GM19372 (cell line): ENCODE results near the gene CCDC50.

ENCODE experiments used
- ATAC-seq: cut with Tn5 transposase; IDR thresholded peaks from one replicate; pipeline ENCODE4 v1.9.1; 2021; ENCODE audit warnings: mild to moderate bottlenecking, low read depth, moderate library complexity; ENCODE audit not compliant: unreplicated experiment

The CCDC50 gene

DNA sequence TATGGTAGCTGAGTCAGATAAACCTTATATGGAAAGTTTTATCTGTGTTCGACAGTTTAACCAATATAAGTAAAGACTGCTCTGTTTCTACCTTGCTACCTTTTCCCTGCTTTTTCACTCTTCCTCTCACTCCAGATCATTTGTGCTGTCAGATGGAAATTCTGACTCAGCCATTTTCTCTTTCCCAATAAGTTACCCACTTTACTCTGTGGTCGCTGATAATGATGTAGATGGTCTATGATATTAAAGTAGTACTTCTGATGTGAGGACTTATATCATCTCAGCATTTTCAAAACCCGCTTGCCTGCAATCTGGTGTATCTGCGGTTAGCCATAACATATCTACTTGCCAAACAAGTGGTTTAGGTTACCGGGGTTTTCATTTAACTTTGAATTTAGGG is 16.1 kb downstream of the CCDC50 start:
- ATAC-seq, result no peak

DNA sequence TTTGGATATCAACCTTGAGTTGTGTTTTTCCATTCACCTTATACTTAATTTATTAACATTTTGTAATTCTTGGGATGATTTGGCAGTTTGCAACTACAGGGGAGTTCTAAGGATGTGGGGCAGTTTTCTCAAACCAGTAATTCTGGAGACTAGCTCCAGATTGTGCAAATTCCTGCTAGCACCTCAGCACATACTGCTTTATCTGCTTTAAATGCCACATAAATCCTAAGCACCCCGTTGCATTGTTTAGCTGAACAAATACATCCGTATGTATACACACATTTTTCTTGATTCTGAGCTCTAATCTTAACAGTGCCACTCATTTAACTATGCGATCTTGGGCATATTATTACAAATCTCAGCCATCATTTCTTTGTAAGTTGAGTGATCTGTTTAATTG is 18.0 kb downstream of the CCDC50 start:
- no peak for ATAC-seq

DNA sequence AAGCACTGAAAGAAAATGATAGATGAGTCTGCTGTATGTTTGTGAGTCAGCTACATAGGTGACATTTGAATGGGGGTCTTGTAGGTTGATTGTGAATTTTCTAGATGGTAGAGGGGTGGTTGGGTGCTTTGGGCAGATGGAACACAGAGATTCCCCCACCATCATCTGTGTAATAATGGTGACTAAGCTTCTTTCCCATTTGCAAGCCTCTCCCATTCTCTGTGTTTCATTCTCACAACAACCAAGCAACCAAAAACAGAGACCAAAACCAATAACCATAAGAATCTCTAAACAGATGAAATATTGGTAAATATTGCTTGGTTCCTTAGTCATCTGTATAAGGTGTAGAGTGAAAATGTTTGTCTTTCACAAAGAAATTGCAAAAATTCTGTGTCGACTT is 18.9 kb downstream of the CCDC50 start:
- no peak for ATAC-seq

DNA sequence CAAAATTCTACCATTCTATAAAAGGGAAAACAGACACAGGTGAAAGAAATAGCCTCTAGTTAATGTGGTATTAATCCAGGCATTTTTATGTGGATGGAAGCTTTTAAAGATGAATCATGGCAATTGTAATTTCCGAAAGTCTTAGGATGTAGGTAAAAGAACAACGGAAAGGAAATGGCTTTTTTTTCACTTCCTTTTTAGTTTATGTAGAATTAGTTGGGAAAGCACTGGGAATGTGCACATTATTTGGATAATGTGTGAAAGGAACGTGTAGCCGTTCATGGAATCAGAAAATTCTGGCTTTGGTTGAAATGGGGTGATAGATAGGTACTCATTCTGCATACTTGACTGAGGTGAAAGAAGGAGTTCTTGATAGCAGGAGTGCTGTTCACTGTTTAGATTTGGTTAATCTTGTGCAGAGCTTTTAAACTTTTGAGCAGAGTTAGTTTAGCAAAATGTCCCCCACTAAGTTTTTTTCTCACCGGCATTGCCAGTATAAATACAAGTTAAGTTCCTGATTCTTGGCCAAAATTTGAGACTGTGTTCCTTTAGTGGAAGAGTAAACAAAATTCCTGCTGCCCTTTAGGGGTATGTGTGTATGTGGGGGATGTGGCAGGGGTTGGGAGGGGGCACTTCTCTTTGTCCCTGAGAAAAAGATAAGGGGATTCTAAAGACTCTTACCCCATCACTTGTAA is 21.3 kb downstream of the CCDC50 start:
- ATAC-seq, result no peak

DNA sequence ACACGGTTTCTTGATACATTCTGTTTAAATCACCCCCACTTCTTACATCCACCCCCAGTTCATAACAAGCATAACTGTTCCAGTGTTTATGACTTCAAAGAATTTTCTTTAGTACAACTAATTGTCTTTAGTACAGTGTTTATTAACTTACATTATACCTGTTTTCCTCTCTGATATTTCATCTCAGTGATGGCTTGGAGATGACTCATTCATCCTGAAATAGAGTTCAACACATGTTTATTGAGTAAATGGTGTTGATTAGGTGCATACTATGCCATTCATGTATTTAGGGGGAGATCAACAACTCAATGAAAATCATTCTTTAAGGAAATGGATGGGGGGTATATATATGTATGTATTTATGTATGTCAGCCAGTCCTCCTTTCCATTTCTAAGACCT is 22.8 kb downstream of the CCDC50 start:
- no peak for ATAC-seq

DNA sequence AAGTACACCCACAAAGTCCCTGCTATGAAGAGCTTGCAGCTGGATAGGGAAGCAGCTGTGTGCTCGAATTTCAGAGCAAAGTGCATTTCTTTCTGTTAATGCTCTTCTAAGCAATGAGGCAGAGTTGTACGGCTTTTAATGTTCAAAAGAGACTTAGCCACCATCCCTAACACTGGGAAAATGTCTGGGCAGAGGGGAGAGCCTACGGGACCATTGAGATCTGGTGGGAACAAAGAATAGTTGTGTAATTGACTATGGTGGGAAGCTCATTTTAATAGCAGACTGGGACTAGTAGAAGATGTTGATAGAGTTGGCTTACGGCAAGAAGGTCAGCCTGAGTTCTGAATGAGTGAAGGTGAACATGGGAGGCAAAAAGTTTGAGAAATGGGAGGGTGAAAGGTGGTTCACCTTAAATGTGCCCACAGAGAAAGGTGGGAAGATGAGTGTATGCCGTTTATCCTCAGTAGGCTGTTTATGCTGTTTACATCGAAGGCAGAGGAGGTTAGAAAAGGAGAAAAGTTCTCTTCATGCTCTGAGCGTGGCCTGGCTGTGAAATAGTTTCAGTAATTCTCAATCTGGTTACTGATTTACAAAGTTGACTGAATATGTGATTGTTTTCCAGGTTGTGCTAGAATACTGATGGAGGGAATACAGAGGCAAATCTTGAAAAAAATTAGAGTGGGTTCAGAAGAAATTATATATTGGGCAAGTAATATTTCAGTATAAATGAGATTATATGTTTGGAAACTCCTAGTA is 24.0 kb downstream of the CCDC50 start:
- ATAC-seq, result peak; percentile 43

DNA sequence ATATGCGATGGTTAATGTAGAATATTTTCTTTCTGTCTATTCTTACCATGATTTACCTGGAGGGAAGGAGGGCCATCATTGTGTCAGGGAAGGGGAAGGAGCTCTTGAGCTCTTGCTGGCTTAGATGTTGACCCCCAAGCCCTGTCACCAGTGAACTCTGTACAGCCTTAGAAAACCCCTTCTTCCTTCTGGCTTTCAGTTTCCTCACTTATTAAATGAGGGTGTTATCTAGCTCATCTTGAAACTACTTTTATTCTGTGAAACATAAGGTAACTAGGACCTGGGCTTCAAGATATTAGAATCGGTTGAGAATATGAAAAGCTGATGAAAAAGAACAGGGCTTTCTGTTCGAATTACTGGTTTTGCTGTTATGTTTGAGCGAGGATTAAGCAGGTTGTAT is 26.2 kb downstream of the CCDC50 start:
- ATAC-seq, result peak; percentile 59

DNA sequence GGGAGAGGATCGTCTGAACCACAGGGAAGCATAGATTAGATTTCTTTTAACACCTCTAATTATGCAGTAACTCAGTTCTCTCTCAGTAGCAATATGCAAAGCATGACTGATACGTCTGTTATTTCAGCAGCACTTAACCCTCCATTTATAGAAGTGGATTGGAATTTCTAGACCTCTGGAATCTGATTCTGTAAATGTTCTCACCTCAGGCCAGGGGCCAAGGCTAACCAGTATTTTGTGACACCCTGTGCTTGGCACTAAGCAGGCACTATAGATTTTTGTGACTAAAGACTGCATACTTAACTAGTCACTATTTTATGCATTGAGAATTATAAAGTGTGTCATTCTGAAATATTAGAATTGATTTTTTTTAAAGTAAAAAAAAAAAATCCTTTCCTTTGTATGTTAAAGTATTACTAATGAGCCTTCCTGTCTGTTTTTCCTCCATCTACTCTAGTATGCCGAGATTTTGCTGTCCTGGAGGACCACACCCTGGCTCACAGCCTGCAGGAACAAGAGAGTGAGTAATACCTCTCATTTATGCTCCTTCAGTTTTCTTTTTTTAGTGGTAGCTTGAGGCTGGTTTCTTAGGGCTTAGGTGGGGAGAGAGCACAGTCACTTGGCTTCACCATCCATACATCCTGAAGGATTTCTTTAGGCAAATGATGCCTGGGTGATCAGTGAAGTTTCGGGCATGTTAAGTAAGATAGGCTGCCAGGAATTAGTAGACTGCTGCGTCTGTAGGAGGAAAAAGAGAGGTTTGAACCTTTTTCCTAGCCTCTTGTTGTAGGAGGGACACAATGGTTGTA is 27.6 kb downstream of the CCDC50 start:
- no peak for ATAC-seq

DNA sequence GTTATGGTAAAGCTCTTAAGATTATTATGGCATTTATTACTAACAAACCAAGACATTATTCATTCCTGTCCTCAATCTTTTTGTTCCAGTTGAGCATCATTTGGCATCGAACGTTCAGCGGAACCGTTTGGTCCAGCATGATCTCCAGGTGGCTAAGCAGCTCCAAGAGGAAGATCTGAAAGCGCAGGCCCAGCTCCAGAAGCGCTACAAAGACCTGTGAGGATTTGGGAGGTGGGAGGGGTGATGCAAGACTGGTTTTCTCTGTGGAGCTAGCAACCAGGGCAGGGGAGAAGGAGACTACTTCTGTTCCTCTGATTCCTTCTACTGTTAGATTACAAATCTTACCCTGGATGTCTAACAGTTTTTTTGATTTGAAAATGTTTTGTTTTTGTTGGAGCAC is 28.7 kb downstream of the CCDC50 start:
- ATAC-seq, result no peak

DNA sequence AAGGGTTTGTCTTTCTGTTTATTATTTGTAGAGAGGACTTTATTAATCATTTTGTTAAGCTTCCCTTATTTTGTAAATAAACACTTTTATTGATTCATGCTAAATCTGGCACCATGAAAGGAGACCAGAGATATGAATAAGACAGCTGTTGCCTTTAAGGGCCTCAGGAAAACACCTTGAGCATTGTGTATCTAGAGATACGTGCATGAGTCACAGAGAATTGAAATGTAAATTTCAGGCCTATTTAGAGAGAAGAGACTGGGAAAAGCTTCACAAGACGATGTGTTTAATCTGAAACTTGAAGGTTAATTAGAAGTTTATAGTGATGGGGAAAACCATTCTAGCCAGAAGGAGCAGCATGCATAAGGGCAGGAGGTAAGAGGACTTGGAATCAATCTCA is 29.7 kb downstream of the CCDC50 start:
- no peak for ATAC-seq

DNA sequence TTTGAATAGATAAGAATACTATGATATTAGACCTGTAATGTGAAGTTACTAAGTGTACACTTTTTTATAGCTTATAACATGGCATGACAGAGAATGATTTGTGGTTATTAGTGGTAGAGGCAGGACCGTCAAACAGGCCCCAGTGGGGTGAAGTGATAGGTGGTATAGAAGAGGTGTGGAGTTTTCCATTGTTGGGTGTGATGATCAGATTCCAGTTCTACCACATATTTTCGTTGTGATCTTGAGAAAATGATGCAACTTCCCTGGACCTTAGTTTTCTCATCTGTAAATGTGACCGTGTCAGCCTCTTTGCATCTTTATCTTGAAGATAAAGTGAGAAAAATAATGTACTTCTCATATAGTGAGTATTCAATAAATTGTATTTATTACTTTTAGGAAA is 31.4 kb downstream of the CCDC50 start:
- no peak for ATAC-seq

DNA sequence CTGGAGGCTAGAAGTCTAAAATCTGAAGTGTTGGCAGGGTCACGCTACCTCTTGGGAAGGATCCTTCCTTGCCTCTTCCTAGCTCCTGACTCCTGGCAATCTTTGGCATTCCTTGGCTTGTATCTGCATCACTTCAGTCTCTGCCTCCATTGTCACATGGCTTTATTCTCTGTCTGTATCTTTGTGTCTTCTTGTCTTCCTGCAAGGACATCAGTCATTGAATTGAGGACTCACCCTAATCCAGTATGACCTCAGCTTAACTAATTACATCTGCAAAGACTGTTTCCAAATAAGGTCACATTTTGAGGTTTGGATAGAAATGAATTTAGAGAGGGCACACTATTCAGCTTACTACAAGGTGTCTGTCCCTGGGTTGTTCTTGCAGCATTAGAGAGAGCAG is 32.3 kb downstream of the CCDC50 start:
- ATAC-seq, result no peak

DNA sequence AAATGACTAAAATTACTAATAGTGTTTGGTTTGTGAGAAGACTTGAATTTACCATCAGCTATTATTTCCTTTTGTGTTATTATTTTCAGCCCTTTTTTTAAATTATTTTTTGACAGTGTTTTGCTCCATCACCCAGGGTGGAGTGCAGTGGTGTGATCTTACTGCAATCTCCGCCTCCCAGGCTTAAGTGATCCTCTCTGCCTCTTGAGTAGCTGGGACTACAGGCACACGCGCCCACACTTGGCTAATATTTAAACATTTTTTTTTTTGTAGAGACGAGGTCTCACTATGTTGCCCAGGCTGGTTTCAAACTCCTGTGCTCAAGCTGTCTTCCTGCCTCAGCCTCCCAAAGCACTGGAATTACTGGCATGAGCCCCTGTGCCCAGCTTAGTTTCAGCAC is 32.8 kb downstream of the CCDC50 start:
- no peak for ATAC-seq

DNA sequence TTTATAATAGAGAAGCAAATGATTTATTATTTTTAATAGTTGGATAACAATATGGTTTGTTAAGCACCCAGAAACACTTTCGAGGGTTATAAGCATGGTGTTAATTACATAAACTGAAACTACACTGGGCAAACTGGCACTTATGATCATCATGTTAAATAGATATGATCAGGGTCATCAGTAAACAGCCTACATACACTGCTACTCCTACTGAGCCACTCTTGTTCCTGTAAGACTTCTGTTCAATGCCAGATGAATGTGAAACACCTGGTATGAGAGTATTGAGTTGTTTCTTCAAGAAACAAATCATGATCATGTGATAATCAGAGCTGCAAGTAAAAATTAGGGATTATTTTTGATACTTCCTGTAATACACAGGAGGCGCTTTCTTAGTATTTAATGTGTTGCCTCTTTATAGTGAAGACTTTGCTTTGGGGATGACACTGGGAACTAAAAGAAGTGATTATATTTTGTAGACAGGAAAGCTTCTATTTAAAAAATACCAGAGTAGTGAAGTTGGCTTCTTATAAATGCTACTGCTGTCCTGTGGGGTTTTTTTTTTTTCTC is 33.4 kb downstream of the CCDC50 start:
- no peak for ATAC-seq

DNA sequence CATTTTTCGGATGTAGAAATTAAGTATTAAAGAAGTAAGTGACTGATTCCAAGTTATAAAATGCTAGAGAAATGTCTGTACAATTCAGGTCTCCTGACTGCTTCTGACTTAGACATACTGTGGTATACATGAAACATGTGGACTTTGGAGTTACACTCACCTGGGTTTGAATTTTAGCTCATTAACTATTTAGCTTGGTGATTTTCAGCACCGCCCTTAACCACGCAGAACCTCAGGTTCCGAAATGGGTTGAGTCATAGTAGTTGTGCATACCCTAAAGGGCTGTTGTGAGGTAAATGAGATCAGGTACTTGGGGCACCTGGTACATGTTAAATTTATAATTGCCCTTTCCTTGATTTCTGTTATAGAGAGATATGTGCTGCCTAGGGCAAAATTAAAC is 34.0 kb downstream of the CCDC50 start:
- ATAC-seq, result no peak

DNA sequence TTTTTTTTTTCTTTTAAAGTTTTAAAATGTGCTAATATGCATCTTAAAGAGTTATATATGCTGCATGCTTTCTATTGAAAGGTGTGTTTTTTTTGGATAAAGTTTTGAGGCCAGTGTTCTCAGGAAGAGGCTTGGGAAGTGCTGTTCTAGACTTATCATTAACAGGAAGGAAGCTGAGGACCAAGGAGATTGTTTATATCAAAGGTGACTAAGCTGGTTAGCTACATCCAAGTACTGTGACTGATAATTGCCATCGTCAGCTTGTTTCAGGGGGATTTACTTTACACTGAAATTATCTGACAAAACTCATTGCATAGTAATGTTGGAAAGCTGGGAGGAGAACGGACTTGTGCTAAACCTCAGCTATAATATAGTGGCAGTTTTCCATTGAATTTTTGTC is 37.5 kb downstream of the CCDC50 start:
- ATAC-seq, result no peak

DNA sequence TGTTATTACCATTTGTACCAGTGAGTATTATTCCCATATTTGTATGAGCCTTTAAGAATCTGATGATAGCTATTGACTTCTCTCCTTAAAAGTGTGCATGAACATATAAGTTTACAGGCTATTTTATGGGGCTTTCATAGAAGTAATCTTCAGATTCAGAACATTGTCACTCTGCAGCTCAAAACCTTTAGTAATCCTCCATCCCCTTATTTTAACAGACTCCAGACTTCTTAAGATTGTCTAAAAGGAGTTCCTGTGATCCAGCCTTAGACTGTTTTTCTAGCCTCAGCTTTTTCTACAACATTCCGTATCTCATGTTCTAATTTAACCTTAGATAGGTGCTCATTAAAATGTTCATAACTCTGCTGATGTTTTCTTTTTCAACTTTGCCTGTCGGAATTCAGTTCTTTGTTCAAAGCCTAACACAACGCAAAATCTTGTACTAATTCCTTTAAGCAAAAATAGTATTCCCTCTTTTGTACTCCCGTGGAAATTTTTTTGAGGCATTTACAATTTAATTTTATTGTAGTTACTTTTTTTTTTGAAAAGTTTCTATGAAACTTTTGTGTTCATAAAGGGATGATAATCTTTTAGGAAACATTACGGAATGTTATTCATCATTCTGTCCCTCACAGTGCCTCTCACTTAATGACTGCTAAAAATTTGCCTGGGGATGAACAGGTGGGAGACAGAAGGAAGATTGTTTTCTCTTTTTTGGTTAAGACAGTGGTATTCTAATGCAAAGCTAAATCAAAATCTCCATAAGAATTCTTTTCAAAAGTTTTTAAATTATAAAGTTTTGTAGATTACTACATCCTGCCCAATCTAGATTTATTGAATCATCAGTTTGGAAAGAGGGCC is 39.8 kb downstream of the CCDC50 start:
- ATAC-seq, result no peak

DNA sequence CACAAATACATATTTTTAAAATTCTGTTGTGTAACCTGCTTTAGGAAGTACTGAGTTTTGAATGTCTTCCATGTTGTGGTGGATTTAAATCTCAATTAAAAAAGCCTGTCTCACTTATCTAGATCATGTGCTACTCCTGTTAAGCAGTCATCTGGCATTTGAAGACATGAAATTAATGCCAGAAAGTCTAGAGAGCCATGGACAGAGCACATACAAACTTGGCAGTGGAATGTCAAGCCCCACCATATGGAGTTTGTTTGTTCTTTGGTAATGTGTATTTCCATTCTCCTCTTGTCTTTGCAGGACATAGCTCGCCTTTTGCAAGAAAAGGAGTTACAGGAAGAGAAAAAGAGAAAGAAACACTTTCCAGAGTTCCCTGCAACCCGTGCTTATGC is 40.4 kb downstream of the CCDC50 start:
- no peak for ATAC-seq

DNA sequence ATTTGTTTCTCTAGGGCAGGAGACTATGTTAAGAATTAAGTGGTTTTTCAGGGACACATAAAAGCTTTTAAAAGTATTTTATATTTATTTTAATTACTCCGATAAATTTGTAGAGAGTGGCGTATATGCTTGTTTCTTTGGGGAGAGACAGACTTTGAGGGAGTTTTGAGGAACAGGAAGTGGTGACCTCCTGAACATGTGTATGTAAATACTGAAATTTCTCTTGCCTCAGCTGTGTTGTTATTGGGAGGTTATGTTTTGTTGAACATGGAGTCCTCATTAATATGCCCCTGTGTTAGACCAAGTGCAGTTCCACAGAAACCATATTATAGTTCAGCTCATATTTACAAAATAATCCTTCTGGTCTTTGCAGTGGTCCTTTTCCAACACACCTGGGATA is 42.9 kb downstream of the CCDC50 start:
- no peak for ATAC-seq

DNA sequence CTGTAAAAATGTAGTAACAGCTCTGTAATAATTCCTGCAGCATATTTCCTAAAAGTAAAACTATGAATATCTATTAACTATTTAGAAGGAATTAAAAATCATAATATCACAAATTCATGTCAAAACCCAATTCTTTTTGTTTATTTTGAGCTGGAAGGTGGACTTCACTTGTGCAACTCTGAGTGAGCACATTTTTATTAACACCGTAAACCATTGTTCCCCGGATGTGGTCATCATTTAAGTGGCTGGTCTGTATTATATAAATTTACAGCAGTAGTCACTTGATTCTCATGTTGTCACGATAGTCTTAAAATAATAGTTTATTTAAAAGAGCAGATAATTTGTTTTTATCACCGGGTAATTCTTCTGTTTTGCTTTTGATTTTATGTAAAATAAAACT is 44.1 kb downstream of the CCDC50 start:
- no peak for ATAC-seq
